HG03432 (cell line): ENCODE measurements around the gene DAD1.
"Not testable (repeated sequence)": the region's sequence is repeated elsewhere in the genome, so short reads cannot be mapped to it uniquely, and the experiment has no call there.

Experiments
- ATAC-seq: cut with Tn5 transposase; IDR thresholded peaks from one replicate; pipeline ENCODE4 v1.9.1; 2021; ENCODE audit warnings: mild to moderate bottlenecking, moderate library complexity; ENCODE audit not compliant: unreplicated experiment

DAD1 gene

DNA sequence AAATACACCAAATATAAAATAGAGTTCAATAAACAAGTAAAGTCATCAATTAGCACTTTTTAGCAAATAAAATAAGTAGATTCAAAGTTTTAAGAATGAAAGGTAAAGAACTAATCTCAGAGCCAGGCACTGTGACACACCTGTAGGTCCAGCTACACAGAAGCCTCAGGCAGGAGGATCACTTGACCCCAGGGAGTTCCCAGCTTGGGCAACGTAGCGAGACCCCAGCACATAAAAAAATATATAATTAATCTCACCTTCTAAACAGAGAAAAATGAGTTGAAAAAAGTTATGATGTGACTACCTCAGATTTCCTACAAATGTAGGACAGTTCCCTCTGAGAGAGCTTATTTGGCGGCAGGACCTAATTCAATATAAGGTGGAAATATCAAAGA lies 19.3 kb downstream of the DAD1 start:
- ATAC-seq = no peak

DNA sequence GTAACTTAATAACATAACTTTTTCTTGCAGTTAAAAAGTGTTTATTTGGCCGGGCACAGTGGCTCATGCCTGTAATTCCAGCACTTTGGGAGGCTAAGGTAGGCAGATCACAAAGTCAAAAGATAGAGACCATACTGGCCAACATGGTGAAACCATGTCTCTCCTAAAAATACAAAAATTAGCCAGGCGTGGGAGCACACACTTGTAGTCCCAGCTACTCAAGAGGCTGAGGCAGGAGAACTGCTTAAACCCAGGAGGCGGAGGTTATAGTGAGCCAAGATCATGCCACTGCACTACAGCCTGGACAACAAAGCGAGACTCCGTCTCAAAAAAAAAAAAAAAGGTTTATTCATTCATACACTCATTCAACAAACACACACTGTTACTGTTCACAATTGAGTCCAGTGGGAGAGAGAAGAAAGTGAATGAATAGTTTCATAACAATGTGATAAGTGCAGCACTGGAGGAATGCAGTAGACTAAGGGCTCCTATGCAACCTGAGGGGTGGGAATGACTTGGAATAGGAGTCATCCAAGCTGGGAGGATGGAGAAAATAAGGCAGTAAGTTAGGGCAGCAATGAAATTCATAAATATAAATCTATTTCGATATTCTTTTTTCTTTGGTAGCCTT lies 19.8 kb downstream of the DAD1 start:
- ATAC-seq = no peak

DNA sequence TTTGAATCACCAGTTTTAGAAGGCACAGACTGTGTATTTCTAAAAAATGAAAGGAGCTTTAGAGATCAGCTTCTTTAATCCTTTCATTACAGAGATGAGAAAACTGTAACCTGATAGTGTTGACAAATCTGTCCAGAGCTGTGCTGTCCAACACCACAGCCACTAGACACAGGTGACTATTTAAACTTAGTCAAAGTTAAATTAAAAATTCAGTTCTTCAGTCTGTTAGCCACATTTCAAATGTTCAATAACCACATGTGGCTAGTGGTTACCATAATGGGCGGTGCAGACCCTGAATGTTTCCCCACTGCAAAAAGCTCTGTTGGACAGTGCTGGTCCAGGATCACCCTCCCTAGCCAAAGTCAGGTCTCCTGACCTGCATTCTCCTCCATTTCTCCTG lies 21.6 kb downstream of the DAD1 start:
- no peak for ATAC-seq

DNA sequence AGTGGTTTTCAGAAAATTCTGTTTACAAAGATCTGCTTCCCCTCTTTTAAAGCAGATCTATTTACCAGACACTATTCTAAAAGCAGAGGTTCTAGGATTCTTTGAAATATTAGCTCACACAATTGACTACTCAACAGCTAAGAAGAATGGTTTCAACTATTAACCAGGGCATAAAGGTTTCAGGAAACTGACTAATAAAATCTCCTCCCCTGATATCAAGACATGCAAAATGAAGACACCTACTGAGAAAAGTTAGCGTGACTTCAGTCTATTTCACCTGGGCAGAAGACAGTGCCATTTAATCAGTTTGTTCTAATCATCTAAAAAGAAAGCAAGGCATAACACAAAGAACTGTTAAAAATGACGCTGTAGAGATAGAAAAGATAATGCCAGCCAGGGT lies 22.2 kb downstream of the DAD1 start:
- ATAC-seq = no peak

DNA sequence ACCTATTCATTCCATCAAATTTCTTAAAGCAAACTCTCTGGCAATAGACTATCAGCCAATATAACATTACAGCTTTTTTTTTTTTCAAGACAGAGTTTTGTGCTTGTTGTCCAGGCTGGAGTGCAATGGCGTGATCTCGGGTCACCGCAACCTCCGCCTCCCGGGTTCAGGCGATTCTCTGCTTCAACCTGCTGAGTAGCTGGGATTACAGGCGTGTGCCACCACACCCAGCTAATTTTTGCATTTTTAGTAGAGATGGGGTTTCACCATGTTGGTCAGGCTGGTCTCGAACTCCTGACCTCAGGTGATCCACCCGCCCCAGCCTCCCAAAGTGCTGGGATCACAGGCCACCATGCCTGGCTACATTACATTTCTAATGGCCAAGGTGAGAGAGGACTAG lies 22.8 kb downstream of the DAD1 start:
- not testable (repeated sequence) for ATAC-seq

DNA sequence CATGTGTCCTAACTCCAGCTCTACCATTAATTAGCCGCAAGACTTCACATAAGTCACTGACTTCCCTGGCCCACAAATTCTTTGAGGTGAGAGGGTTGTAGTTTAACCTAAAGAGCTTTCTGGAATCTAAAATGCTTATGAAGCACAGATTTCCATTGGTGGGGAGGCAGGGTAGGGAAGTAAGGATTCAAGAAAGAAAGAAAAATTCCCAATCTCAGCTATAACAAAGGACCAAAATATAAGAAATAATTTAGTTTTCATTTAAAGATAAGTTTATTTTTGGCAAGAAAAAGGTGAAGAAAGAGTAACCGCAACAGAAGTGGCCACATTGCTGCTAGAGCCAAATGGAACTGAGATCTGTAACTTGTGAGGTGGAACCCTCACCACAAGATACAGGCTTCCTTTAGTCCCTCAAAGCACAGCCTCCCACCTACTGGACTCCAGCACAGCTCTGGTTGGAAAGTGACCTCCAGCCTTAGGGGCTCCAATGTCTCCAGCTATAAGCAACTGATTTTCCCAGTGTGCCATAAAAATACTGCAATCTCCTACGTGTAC lies 23.6 kb downstream of the DAD1 start:
- ATAC-seq = peak; percentile 36

DNA sequence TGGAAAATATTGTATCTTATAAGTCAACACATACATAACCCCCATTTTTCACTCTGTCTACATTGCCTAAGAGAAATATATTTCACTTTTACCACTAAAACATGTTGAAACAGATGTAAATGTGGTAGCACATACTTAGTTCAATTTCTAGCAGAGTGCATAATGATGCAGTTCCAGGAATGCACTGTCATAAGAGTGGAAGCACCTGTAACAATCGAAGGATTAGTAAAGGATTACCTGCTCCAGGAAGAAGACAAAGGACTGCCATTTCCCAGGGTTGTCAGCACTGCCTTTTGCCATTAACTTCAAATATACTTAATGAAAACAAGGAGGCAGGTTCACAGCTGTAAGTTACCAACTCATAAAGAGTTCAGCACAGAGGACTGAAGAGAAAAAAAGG lies 24.6 kb downstream of the DAD1 start:
- no peak for ATAC-seq

DNA sequence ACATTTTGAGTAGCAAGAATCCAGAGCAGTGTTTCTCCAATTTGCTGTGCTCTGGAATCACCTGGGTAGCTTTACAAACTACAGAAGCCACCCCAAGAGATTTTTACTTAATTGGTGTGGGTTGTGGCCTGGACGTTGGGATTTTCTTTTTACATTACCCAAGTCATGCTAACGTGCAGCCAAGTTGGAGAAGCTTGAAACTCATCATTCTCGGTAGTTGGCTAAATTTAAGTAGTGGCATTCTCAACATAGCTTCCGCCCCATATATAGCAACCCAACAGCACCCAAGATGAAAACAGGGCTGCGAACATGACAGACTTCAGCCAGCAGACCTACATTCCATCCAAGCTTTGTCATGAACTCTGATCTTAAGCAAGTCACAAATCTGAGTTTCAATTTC lies 25.0 kb downstream of the DAD1 start:
- ATAC-seq = no peak

DNA sequence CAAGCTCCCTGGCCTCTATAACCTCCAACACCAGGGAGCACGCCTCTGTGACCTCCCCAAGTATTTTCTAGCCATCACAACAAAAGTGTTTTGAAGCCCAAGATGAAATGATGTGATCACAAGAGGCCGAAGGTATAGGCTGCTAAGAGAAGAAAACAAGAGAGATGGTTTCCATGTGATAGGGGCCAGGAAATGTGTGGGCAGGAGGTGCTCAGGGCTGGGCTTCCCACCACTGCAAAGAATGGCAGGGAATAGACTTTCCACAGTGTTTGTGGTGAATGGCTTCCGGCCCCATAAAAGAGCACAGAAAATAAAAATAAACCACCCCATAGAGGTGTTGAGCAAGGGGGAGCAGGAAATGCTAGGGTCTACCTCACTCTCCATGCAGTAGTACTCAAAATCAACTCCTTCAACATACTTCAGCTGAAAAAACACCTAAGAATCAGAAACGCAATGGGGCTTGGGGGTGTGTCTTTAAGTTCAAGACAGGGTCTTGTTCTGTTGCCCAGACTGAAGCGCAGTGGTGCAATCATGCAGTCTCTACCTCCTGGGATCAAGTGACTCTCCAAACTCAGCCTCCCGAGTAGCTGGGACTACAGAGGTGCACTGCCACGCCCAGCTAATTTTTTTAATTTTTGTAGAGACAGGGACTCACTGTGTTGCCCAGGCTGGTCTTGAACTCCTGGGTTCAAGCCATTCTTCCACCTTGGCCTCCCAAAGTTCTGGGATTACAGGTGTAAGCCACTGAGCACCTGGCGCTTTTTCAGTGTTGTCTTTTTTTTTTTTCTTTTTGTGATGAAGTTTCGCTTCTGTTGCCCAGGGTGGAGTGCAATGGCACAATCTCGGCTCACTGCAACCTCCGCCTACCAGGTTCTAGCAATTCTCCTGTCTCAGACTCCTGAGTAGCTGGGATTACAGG lies 27.1 kb downstream of the DAD1 start:
- no peak for ATAC-seq

DNA sequence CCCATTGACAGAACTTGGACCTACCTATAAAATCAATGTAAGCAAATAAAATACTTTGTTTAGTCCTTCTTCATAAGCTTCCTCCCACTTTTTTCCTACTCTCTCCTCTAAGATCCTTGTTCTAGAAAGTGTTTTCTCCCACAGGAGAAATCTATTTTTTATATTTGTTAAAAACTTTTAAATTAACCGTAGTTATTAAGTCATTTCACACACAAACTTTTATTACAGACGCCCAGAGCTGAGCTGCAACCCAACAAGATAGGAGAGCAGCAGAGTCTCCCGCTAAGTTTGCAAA lies 27.7 kb downstream of the DAD1 start:
- no peak for ATAC-seq

DNA sequence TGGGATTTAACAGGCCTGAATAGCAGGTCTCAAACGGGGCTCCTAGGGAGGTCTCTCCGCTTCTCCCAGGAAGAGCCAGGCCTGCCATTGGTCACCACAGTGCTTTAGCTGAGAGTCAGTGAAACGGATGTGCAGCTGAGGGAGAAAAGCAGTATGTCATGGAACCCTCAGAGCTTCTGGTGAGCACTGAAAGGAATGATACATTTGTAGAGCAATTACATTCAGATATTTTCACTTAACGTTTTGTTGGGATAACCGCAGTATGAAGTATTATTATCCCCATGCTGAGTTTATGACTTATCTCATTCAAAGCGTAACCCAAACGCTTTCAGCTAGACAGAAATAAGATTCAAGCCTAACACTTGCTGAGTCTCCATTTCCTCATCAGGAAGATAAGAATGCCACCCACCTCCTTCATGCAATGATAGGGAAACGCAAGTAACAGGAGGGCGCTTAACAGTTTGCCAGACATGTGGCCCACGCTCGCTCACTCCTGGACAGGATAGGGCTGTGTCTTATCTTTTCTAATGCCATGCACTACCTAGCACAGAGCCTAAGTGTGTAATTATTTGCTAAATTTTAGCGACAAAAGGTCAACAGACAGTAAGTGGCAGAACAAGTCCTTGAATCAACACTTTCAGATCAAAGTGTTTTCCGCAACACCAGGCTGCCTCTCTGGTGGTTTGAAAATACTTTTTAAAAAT lies 28.2 kb downstream of the DAD1 start:
- no peak for ATAC-seq

DNA sequence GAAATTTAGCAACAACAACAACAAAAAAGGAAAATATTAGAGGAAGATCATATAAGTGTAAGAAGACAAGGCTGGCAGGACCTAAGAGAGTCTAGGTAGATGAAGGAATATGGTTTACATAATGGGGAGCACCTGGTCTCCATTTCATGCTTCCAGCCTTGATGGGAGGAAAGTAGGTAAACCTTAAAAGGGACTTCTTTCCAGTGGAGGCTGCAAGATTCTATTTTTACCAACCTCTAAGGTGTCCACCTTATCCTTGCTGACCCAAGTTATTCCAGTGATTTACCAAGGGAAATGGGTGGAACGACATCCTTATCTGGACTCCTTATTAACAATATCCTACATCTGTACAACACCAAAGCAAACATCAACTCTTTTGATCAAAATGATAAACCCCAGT lies 30.0 kb downstream of the DAD1 start:
- ATAC-seq = no peak

DNA sequence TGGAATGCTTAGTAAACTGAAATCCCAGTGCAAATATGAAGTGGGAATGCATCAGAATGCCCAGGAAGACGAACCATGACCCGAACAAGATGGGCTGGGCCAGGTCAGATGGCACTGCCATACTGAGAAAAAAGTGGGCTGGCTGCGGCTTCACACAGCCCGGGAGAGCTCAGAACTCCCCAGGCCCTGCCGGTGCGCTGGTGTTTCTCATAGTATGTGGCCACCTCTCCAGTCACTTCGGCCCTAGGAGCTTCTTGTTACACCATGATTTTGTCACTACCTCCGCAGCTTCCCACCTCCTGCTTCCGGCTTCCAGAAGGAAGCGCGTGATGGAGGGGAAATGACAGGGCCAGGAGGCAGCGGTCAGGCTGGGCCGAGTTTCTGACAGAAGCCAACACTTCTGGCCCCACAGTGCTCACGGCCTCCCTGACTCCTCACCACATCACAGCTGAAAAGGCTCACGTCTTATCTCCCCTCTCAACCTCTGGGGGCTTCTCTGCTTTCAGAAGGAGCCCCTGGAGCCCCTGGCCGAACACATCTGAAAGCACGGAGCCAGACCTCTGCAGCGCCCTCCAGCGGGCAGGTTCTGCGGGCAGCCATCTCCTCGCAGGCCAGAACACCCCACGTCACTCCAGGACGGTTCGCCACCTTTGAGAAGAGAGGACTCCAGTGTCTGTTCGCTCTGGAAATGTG lies 30.7 kb downstream of the DAD1 start:
- ATAC-seq = no peak

DNA sequence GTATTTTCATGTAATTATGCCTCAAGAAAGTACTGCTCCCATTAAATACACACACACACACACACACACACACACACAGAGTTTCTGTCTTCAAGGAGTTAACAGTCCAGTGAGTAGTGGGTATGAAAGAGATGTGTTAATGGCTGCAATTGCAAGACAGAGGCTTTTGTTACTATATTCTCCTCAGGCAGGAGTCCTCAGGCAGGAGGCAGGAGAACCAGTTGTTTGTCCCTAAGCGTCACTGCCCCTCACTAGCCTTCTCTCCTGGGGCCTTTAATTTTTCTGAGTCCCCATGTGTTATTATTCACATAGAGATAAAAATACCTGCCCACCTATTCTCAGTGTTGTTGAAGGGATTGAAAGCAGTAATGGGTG lies 31.2 kb downstream of the DAD1 start:
- no peak for ATAC-seq

DNA sequence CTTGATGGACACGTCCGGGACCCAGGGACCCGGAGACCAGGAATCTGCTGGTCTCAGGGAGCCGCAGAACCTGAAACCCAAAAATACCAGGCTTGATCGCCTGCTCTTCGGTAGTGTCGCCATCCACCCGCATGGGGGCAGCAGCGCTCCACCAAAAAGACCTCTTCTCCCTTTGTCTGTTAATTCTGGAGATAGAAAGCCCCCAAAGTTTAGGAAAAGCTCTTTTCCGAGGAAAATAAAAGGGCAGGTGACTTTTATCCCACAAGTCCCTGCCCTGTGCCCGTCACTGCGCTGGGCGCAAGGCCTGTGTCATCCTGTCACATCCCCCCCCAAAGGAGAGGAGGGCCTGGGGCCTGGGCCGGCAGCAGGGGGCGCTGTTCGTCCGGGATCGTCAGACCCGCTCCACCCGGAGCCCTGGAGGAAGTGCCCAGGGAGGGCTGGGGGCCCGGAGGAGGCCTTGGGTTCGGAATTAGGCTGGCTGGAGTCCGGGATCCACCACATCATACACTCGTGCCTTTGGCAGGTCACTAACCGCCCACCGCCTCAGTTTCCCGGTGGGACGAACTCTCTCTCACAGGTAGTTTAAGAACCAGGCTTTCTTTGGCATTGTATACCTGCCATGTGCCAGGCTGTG lies 31.9 kb downstream of the DAD1 start:
- peak; percentile 33 for ATAC-seq

DNA sequence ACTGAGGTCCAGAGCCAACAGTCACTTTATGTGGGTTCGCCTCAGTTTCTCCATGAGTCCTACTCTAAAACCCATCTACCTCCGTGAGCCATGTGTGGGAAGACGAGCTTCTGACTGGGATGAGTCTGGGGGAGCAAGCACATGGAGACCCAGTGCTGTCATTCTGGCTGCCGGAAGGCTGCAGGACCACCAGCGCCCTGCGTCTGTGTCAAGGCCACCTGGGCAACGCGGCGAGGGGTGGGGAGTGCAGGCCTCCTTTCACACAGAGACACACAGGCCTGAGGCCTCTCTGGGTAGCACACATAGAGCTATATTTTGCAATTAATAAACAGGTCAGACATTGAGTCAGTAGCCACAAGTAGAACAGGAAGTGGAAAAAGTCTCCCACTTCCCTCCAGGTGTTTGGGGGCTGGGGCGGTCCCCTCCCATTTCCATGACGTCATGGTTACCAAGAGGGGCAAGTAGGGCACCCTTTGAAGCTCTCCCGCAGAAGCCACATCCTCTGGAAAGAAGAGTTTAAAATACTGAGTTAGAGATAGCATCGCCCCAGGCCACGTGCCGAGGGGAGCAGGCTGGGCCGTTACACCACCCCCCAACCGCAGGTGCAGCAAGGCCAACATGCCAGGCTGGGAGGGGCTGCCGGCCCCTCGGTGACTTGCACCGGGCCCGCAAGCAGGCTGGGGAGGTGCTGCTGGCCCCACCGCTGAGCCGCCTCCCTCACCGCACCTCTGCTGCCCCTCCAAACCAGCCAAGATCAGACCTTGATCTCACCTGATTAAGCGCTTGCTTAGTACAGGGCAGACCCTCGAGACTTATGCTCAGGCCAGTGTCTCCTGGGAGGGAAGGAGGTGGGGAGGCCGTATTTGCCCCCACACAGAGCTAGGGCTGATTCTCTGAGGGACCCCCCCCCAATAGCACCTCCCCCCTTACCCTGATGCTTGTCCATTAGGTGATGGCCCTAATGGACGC lies 32.7 kb downstream of the DAD1 start:
- ATAC-seq = peak; percentile 76

DNA sequence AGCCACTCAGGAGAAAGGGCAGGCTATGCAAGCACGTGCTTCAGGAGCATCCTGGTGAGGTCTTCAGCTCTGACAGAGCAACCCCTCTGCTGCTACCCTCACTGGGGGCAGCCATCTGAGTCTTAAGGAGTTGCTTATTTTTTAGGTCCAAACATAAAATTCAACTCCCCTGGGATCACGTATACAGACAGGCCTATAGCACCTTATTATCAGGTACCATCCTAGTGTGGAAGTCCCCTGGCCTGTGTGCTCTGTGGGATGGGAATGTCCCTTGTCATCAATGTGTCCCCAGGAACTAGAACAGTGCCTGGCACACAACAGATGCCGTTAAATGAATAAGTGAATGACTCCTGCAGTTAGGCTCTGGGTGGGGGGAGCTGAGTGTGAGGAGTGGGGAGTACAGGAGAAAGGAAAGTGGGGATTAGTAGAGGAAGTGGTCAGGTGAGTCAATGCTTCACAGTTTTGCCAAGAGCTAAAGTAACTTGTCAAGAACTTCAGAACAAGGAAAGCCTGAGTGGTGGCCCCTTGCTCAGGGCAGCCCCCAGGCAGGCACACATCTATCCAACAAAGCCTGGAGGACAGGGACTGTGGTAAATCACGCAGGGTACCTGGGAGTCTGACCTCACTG lies 33.5 kb downstream of the DAD1 start:
- peak; percentile 6 for ATAC-seq

DNA sequence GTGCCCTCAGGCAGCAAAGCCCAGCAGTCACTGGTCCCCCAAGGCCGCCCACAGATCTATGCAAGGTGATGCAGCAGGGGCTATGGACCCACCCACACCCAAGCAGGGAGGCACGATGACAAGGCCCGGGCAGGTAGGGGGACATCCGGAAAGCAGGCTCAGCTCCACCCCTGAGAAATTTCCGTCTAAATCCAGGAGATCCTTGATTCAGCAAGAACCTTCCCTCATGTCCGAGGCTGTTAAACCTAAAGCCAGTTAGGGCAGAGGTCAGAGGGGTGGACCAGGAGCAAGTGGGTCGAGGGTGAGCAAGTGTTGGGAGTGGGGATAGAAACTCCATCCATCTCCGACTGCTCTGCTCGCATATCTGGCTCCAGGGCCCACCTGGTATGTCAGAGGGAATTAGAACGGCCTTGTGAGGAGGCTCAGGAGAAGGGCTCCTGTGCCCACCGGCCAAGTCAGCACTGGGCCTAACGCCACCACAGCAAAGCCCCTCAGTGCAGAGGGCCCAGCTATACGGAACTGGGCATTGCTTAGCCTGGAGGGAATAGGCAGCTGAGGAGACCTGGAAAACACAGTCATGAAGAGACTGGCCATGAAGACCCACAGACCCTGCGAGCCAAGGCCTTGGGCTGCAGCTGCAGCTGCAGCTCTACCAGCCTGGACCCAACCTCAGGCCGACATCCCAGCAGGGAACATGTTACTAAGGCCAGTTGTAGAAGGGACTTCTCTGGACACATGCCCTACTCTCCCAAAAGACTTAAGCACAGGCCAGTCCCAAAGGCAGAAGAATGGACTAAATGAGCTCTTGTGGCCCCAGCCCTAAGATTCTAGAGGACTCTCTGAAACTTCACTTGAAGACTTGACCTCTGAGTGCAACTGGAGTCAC lies 34.3 kb downstream of the DAD1 start:
- no peak for ATAC-seq
